Neural crest cell (in vitro differentiated cells): Measurements from ENCODE around the gene RGPD8. TPM values are rescaled to one million over a fixed set of nuclear protein-coding genes. Genes with fewer than 3 reads are reported as not detected.
"Not testable (repeated sequence)": the region's sequence is repeated elsewhere in the genome, so short reads cannot be mapped to it uniquely, and the experiment has no call there.

Experiments
- DNase-seq: peaks from one replicate; pipeline ENCODE4 v3.0.0; 2021; ENCODE audit warnings: low read depth, mixed read lengths, low spot score
- H3K27ac Mint-ChIP-seq: one replicate; pipeline ENCODE4 v1.8.0; 2021; ENCODE audit warnings: mild to moderate bottlenecking, mixed read lengths; ENCODE audit not compliant: unreplicated experiment
- H3K27me3 Mint-ChIP-seq: 2 replicates; pipeline ENCODE4 v1.8.0; 2021; ENCODE audit warnings: low read depth, mild to moderate bottlenecking, mixed read lengths
- H3K36me3 Mint-ChIP-seq: 2 replicates; pipeline ENCODE4 v1.8.0; 2021; ENCODE audit warnings: low read depth, mild to moderate bottlenecking, mixed read lengths
- H3K4me1 Mint-ChIP-seq: 2 replicates; pipeline ENCODE4 v1.8.0; 2021; ENCODE audit warnings: mixed read lengths
- H3K4me3 Mint-ChIP-seq: one replicate; pipeline ENCODE4 v1.8.0; 2021; ENCODE audit warnings: mild to moderate bottlenecking, mixed read lengths
- H3K9me3 Mint-ChIP-seq: 2 replicates; pipeline ENCODE4 v1.8.0; 2021; ENCODE audit warnings: mixed read lengths
- CTCF ChIP-seq: fragments of 200-600 bp; sonication (generic); conservative IDR thresholded peaks from 2 replicates; pipeline ENCODE4 v1.5.0; 2021; ENCODE audit warnings: antibody characterized with exemption, mild to moderate bottlenecking
- long read RNA-seq: library from polyadenylated mRNA; unstranded; transcript quantifications from one replicate; pipeline ENCODE4 v2.0.0, GENCODE V29; 2020
- total RNA-seq: library from RNA; stranded (reverse); gene quantifications from 2 replicates; pipeline ENCODE4 v1.2.1, GENCODE V29; 2021

The RGPD8 gene
- total RNA-seq, result 4.3 and 4.8 TPM in 2 replicates
- long read RNA-seq, partial matches to known transcripts, result 0 of 1 reads
- long read RNA-seq, other reads (novel, unspliced or antisense), result 1 of 1 reads

GRCh38 chr2:112433480-112433879 lies at the start of gene RGPD8:
Gene RGPD8 (minus strand): TSS chr2:112433645. CDS start chr2:112433453, 192 bp downstream.
- peak; percentile 74 for TF ChIP-seq CTCF
- H3K4me1 Mint-ChIP-seq, H3K27ac Mint-ChIP-seq, H3K36me3 Mint-ChIP-seq, H3K9me3 Mint-ChIP-seq, H3K27me3 Mint-ChIP-seq: not testable (repeated sequence)
- peak within 1 kb of the TSS; percentile 51 for H3K4me3 Mint-ChIP-seq
- peak; percentile 80 for DNase-seq

GRCh38 chr2:112483042-112483473 lies 49.6 kb upstream of the RGPD8 start:
- H3K27me3 Mint-ChIP-seq, result peaks cover 2% of the 10 kb centered on the region
- DNase-seq, result peak; percentile 6

GRCh38 chr2:112482309-112483041 lies 49.0 kb upstream of the RGPD8 start:
- H3K27ac Mint-ChIP-seq, result peak overlapping the region; percentile 93
- H3K36me3 Mint-ChIP-seq, result peaks cover 12% of the 10 kb centered on the region
- H3K9me3 Mint-ChIP-seq, result no peaks in the 10 kb centered on the region
- TF ChIP-seq CTCF, result no peak
- H3K4me3 Mint-ChIP-seq, result peak overlapping the region; percentile 95
- H3K4me1 Mint-ChIP-seq, result peaks cover 22% of the 10 kb centered on the region
- peak; percentile 39 for DNase-seq
- H3K27me3 Mint-ChIP-seq, result peaks cover 2% of the 10 kb centered on the region

More at GRCh38 chr2:112483042-112483473, 49.6 kb upstream of the RGPD8 start:
- no peak for TF ChIP-seq CTCF
- Mint-ChIP-seq H3K4me3 (peak overlapping the region; percentile 95), H3K9me3 (no peaks in the 10 kb centered on the region), H3K4me1 (peaks cover 22% of the 10 kb centered on the region), H3K36me3 (peaks cover 12% of the 10 kb centered on the region), H3K27ac (peak overlapping the region; percentile 25)

GRCh38 chr2:112481528-112482233 lies 48.2 kb upstream of the RGPD8 start, which contains the start of gene TTL:
Gene TTL (plus strand): TSS chr2:112482156. CDS start chr2:112482345, 189 bp downstream.
- H3K9me3 Mint-ChIP-seq, result no peaks in the 10 kb centered on the region
- H3K4me3 Mint-ChIP-seq, result peak within 1 kb of the TSS; percentile 95
- no peak for TF ChIP-seq CTCF
- peaks cover 2% of the 10 kb centered on the region for H3K27me3 Mint-ChIP-seq
- peak within 1 kb of the TSS; percentile 93 for H3K27ac Mint-ChIP-seq
- H3K4me1 Mint-ChIP-seq, result peaks cover 22% of the 10 kb centered on the region
- peak; percentile 44 for DNase-seq
- peaks cover 11% of the 10 kb centered on the region for H3K36me3 Mint-ChIP-seq

- TF ChIP-seq CTCF, result peak; percentile 74
- Mint-ChIP-seq H3K9me3 (no peaks in the 10 kb centered on the region), H3K27me3 (peaks cover 2% of the 10 kb centered on the region), H3K4me1 (peaks cover 22% of the 10 kb centered on the region), H3K36me3 (peaks cover 5% of the 10 kb centered on the region), H3K27ac (peak overlapping the region; percentile 52), H3K4me3 (peak overlapping the region; percentile 94)
- DNase-seq, result peak; percentile 74
Observed at GRCh38 chr2:112481050-112481527, 47.6 kb upstream of the RGPD8 start.
